Osteocyte (in vitro differentiated cells): ENCODE data around the gene PLEKHA6. TPM values are rescaled to one million over a fixed set of nuclear protein-coding genes. Genes with fewer than 3 reads are reported as not detected.

Source experiments
- DNase-seq: peaks from one replicate; pipeline ENCODE4 v3.0.0; 2021; ENCODE audit warnings: mixed read lengths; ENCODE audit not compliant: unreplicated experiment; ENCODE audit errors: extremely low spot score
- H3K27ac Mint-ChIP-seq: one replicate; pipeline ENCODE4 v1.8.0; 2021; ENCODE audit warnings: mild to moderate bottlenecking, mixed read lengths; ENCODE audit not compliant: unreplicated experiment
- H3K27me3 Mint-ChIP-seq: one replicate; pipeline ENCODE4 v1.8.0; 2021; ENCODE audit warnings: mixed read lengths; ENCODE audit not compliant: unreplicated experiment
- H3K36me3 Mint-ChIP-seq: one replicate; pipeline ENCODE4 v1.8.0; 2021; ENCODE audit warnings: mixed read lengths; ENCODE audit not compliant: unreplicated experiment
- H3K4me1 Mint-ChIP-seq: one replicate; pipeline ENCODE4 v1.8.0; 2021; ENCODE audit warnings: mixed read lengths; ENCODE audit not compliant: unreplicated experiment
- H3K4me3 Mint-ChIP-seq: one replicate; pipeline ENCODE4 v1.8.0; 2021; ENCODE audit warnings: mild to moderate bottlenecking, moderate library complexity, mixed read lengths; ENCODE audit not compliant: unreplicated experiment
- H3K9me3 Mint-ChIP-seq: one replicate; pipeline ENCODE4 v1.8.0; 2021; ENCODE audit warnings: mixed read lengths; ENCODE audit not compliant: unreplicated experiment
- CTCF ChIP-seq: fragments of 200-600 bp; sonication (generic); IDR thresholded peaks from 2 replicates; pipeline ENCODE4 v1.5.0; 2021; ENCODE audit warnings: antibody characterized with exemption, mild to moderate bottlenecking, moderate library complexity
- total RNA-seq: library from RNA; stranded (reverse); gene quantifications from 2 replicates; pipeline ENCODE4 v1.2.1, GENCODE V29; 2021

Gene PLEKHA6
- total RNA-seq, 1 donor from 2014 or later = 0.24 TPM

- no peak for TF ChIP-seq CTCF
- H3K4me3 Mint-ChIP-seq = no peak overlapping the region
- H3K27me3 Mint-ChIP-seq = no peaks in the 10 kb centered on the region
- DNase-seq = no peak
- peaks cover 23% of the 10 kb centered on the region for H3K4me1 Mint-ChIP-seq
- no peaks in the 10 kb centered on the region for H3K36me3 Mint-ChIP-seq
- no peak overlapping the region for H3K27ac Mint-ChIP-seq
- H3K9me3 Mint-ChIP-seq = no peaks in the 10 kb centered on the region
These were observed 11.0 kb downstream of the PLEKHA6 start for GRCh38 chr1:204348722-204349121.

- no peaks in the 10 kb centered on the region for H3K36me3 Mint-ChIP-seq
- H3K9me3 Mint-ChIP-seq = no peaks in the 10 kb centered on the region
- DNase-seq = no peak
- H3K4me3 Mint-ChIP-seq = no peak overlapping the region
- TF ChIP-seq CTCF = no peak
- H3K4me1 Mint-ChIP-seq = peaks cover 23% of the 10 kb centered on the region
- H3K27ac Mint-ChIP-seq = no peak overlapping the region
- peaks cover 2% of the 10 kb centered on the region for H3K27me3 Mint-ChIP-seq
These were observed 11.5 kb downstream of the PLEKHA6 start for GRCh38 chr1:204348242-204348641.

GRCh38 chr1:204345941-204346645 is 13.6 kb downstream of the PLEKHA6 start:
- Mint-ChIP-seq H3K9me3 (no peaks in the 10 kb centered on the region), H3K4me1 (peaks cover 20% of the 10 kb centered on the region), H3K27ac (no peak overlapping the region), H3K36me3 (no peaks in the 10 kb centered on the region), H3K4me3 (no peak overlapping the region), H3K27me3 (peaks cover 2% of the 10 kb centered on the region)
- TF ChIP-seq CTCF = no peak
- DNase-seq = no peak

- Mint-ChIP-seq H3K4me1 (peaks cover 15% of the 10 kb centered on the region), H3K27ac (no peak overlapping the region), H3K36me3 (no peaks in the 10 kb centered on the region), H3K27me3 (peaks cover 7% of the 10 kb centered on the region), H3K9me3 (no peaks in the 10 kb centered on the region), H3K4me3 (no peak overlapping the region)
- no peak for DNase-seq
- no peak for TF ChIP-seq CTCF
These were observed 14.3 kb downstream of the PLEKHA6 start for GRCh38 chr1:204345438-204345841.

GRCh38 chr1:204344665-204345355 is 14.9 kb downstream of the PLEKHA6 start:
- peaks cover 9% of the 10 kb centered on the region for H3K27me3 Mint-ChIP-seq
- H3K4me1 Mint-ChIP-seq = peaks cover 14% of the 10 kb centered on the region
- H3K27ac Mint-ChIP-seq = no peak overlapping the region
- TF ChIP-seq CTCF = no peak
- DNase-seq = no peak
- no peaks in the 10 kb centered on the region for H3K36me3 Mint-ChIP-seq
- no peak overlapping the region for H3K4me3 Mint-ChIP-seq
- H3K9me3 Mint-ChIP-seq = no peaks in the 10 kb centered on the region
